SK-N-SH (cell line): Measurements from ENCODE around the gene C1orf210. TPM values are rescaled to one million over a fixed set of nuclear protein-coding genes. Genes with fewer than 3 reads are reported as not detected.

Experiments
- CTCF ChIA-PET: fragments of 300-600, 350-600 bp; formaldehyde crosslinking; extraction: SDS; loops from one replicate; lab custom pipeline; 2021; lab: Yijun Ruan, JAX
- POLR2A ChIA-PET: fragments of 350-600 bp; sonication (Branson Sonifier 250); formaldehyde crosslinking; extraction: SDS; loops from one replicate; lab custom pipeline; 2020; ENCODE audit warnings: antibody characterized with exemption, inconsistent platforms; lab: Yijun Ruan, JAX
- DNase-seq: peaks from one replicate; pipeline ENCODE4 v3.0.0; 2012
- H2AFZ ChIP-seq: fragments of 200-600 bp; sonication (generic); 2 replicates; pipeline ENCODE4 v1.8.1; 2016; ENCODE audit warnings: antibody characterized with exemption, mild to moderate bottlenecking, low read depth
- H3F3A ChIP-seq: fragments of 200-600 bp; sonication (generic); replicated peaks from 2 replicates; pipeline ENCODE3; 2016; ENCODE audit warnings: antibody characterized with exemption, mild to moderate bottlenecking; ENCODE audit not compliant: insufficient read depth
- H3K27ac ChIP-seq, 2 experiments: fragments of 200-500 bp in 1 of 2; fragments of 200-600 bp in 1 of 2; sonication (Bioruptor generic) in 1 of 2; sonication (generic), shearing (Covaris generic) in 1 of 2; 2 replicates each; pipeline versions ENCODE4 v1.5.1 to v1.6.1; 2014 to 2016; ENCODE audit warnings: low read depth in 2 of 2, inconsistent platforms in 1 of 2, low read length in 1 of 2, mild to moderate bottlenecking in 1 of 2, mixed read lengths in 1 of 2
- H3K27me3 ChIP-seq: fragments of 200-600 bp; sonication (generic), shearing (Covaris generic); 2 replicates; pipeline ENCODE4 v1.6.1; 2016; ENCODE audit warnings: mixed run types; ENCODE audit not compliant: insufficient read depth
- H3K36me3 ChIP-seq, 2 experiments: fragments of 200-500 bp in 1 of 2; fragments of 200-600 bp in 1 of 2; sonication (Bioruptor generic) in 1 of 2; sonication (generic) in 1 of 2; replicated peaks in 1 of 2; 2 replicates each; pipeline versions ENCODE3 to v1.5.1; 2014 to 2016; ENCODE audit warnings: low read length in 1 of 2, mild to moderate bottlenecking in 1 of 2; ENCODE audit not compliant: insufficient read depth in 2 of 2, control insufficient read depth in 1 of 2
- H3K4me1 ChIP-seq, 2 experiments: fragments of 200-500 bp in 1 of 2; fragments of 200-600 bp in 1 of 2; sonication (Bioruptor generic) in 1 of 2; sonication (generic), shearing (Covaris generic) in 1 of 2; 2 replicates each; pipeline versions ENCODE4 v1.5.1 to v1.6.1; 2014 to 2016; ENCODE audit warnings: low read depth in 1 of 2, low read length in 1 of 2, mixed run types in 1 of 2; ENCODE audit not compliant: insufficient read depth in 2 of 2, control insufficient read depth in 1 of 2
- H3K4me2 ChIP-seq: fragments of 200-600 bp; sonication (generic), shearing (Covaris generic); 2 replicates; pipeline ENCODE4 v1.6.1; 2017; ENCODE audit warnings: mixed run types
- H3K4me3 ChIP-seq, 2 experiments: fragments of 200-500 bp in 1 of 2; fragments of 200-600 bp in 1 of 2; sonication (Bioruptor generic) in 1 of 2; sonication (generic), shearing (Covaris generic) in 1 of 2; 2 replicates each; pipeline versions ENCODE4 v1.5.1 to v1.8.1; 2014 to 2016; ENCODE audit warnings: low read depth in 2 of 2, inconsistent platforms in 1 of 2, low read length in 1 of 2, mild to moderate bottlenecking in 1 of 2, mixed read lengths in 1 of 2, moderate library complexity in 1 of 2
- H3K79me2 ChIP-seq: fragments of 200-600 bp; sonication (generic); 2 replicates; pipeline ENCODE4 v1.8.1; 2017; ENCODE audit warnings: mild to moderate bottlenecking; ENCODE audit not compliant: insufficient read depth
- H3K9ac ChIP-seq: fragments of 200-600 bp; sonication (generic); 2 replicates; pipeline ENCODE4 v1.6.1; 2017; ENCODE audit warnings: mixed run types
- H3K9me2 ChIP-seq: fragments of 200-600 bp; sonication (generic); 2 replicates; pipeline ENCODE4 v1.6.1; 2017; ENCODE audit warnings: mixed run types
- H3K9me3 ChIP-seq: fragments of 200-600 bp; sonication (generic); 2 replicates; pipeline ENCODE4 v1.6.1; 2017; ENCODE audit warnings: mixed run types, mild to moderate bottlenecking, moderate library complexity
- H4K20me1 ChIP-seq: fragments of 200-600 bp; sonication (generic); 2 replicates; pipeline ENCODE4 v1.6.1; 2017; ENCODE audit warnings: mild to moderate bottlenecking, mixed run types; ENCODE audit not compliant: insufficient read depth
- CHD2 ChIP-seq: fragments of 150-350 bp; IDR thresholded peaks from 2 replicates; pipeline ENCODE4 v1.6.1; 2018; ENCODE audit warnings: low read length; ENCODE audit not compliant: partially characterized antibody
- CTCF ChIP-seq: fragments of 200-600 bp; sonication (generic); IDR thresholded peaks from 2 replicates; pipeline ENCODE4 v1.6.1; 2017; ENCODE audit warnings: antibody characterized with exemption, mild to moderate bottlenecking, moderate library complexity
- EP300 ChIP-seq, 2 experiments: IDR thresholded peaks; 2 replicates each; pipeline versions ENCODE4 v1.4.0 to v1.6.1; 2012; ENCODE audit warnings: borderline replicate concordance in 1 of 2, low read depth in 1 of 2, low read length in 1 of 2
- FOSL2 ChIP-seq: IDR thresholded peaks from 2 replicates; pipeline ENCODE4 v1.4.0; 2012; ENCODE audit warnings: low read depth, mild to moderate bottlenecking, moderate library complexity, borderline replicate concordance
- FOXJ3 ChIP-seq: sonication (generic); formaldehyde crosslinking; IDR thresholded peaks from 2 replicates; pipeline ENCODE4 v1.5.1; 2020; ENCODE audit warnings: mild to moderate bottlenecking, missing genetic modification reagents
- FOXM1 ChIP-seq: IDR thresholded peaks from 2 replicates; pipeline ENCODE4 v1.4.0; 2012; ENCODE audit warnings: low read depth, mild to moderate bottlenecking
- JUND ChIP-seq: IDR thresholded peaks from 2 replicates; pipeline ENCODE4 v1.4.0; 2012
- MXI1 ChIP-seq: IDR thresholded peaks from 2 replicates; pipeline ENCODE4 v1.6.1; 2012; ENCODE audit warnings: mild to moderate bottlenecking, low read depth, low read length, improper control_type of control experiment
- NFIC ChIP-seq: IDR thresholded peaks from 2 replicates; pipeline ENCODE4 v1.4.0; 2012; ENCODE audit warnings: borderline replicate concordance
- NRF1 ChIP-seq: IDR thresholded peaks from 2 replicates; pipeline ENCODE4 v1.6.1; 2012; ENCODE audit warnings: low read depth, mild to moderate bottlenecking, low read length
- RFX5 ChIP-seq: IDR thresholded peaks from 2 replicates; pipeline ENCODE4 v1.6.1; 2012; ENCODE audit warnings: mild to moderate bottlenecking, improper control_type of control experiment, low read length
- TAF1 ChIP-seq: IDR thresholded peaks from 2 replicates; pipeline ENCODE4 v1.6.1; 2012; ENCODE audit warnings: low read depth, mild to moderate bottlenecking, low read length, moderate library complexity, borderline replicate concordance
- WGBS: methylation state at CpG from one replicate; pipeline ENCODE4 v1.1.6; 2017; ENCODE audit warnings: low lambda C conversion rate; 5-methylcytosine and 5-hydroxymethylcytosine counted together
- polyA plus RNA-seq, 3 experiments: library from polyadenylated mRNA; depleted of rRNA; stranded (reverse); fragments of >200 nt; gene quantifications; 2 replicates each; pipeline ENCODE4 v1.2.3, GENCODE V29; 2012
- TF ChIP-seq, protein P1 (sequence below): IDR thresholded peaks from 2 replicates; pipeline ENCODE4 v1.4.0; 2012; ENCODE audit warnings: low read depth
- TF ChIP-seq, protein P2 (sequence below): fragments of 150-350 bp; IDR thresholded peaks from 2 replicates; pipeline ENCODE4 v1.6.1; 2016; ENCODE audit warnings: mild to moderate bottlenecking, low read depth, low read length
- TF ChIP-seq, protein P3 (sequence below): IDR thresholded peaks from 2 replicates; pipeline ENCODE4 v1.6.1; 2012; ENCODE audit warnings: mild to moderate bottlenecking, low read depth, low read length, moderate library complexity

C1orf210 gene
- polyA plus RNA-seq, 1 of the 3 experiments (the other 2 are of a cell fraction) = not detected

- TF ChIP-seq JUND = no peak
- no peak for TF ChIP-seq CTCF
- TF ChIP-seq, protein P1, sequence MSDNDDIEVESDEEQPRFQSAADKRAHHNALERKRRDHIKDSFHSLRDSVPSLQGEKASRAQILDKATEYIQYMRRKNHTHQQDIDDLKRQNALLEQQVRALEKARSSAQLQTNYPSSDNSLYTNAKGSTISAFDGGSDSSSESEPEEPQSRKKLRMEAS = no peak
- no peak for TF ChIP-seq NRF1
- no peak for TF ChIP-seq NFIC
- TF ChIP-seq, protein P2, sequence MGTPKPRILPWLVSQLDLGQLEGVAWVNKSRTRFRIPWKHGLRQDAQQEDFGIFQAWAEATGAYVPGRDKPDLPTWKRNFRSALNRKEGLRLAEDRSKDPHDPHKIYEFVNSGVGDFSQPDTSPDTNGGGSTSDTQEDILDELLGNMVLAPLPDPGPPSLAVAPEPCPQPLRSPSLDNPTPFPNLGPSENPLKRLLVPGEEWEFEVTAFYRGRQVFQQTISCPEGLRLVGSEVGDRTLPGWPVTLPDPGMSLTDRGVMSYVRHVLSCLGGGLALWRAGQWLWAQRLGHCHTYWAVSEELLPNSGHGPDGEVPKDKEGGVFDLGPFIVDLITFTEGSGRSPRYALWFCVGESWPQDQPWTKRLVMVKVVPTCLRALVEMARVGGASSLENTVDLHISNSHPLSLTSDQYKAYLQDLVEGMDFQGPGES = no peak
Measured at GRCh38 chr1:43286533-43286932, 1.2 kb upstream of the C1orf210 start (continued).

DNA sequence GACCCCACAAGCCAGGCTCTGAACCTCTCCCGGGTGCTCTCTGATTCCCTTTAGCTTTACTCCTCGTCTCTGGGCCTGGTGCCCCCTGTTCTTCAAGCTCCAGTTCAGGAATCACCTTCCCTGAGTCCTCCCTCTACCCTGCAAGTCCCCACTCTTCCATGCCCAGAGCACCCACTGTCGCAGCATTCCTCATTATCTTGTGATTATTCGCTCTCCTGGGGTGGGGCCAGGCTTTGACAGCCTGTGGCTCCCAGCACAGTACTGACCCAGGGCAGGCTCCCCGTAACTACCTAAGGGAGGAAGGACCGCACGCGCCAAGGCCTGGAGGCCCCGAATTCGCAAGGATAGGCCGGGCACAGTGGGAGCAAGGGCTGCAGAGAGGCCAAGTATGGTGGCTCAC, 734 bp upstream of the C1orf210 start:
- Histone ChIP-seq H4K20me1 (no peaks in the 10 kb centered on the region), H3K27ac (no peak overlapping the region), H3K9me2 (no peaks in the 10 kb centered on the region), H3K9me3 (no peaks in the 10 kb centered on the region), H3K4me3 (no peak overlapping the region), H3K4me2 (no peak overlapping the region), H3K27me3 (peaks cover 20% of the 10 kb centered on the region; the same call in 1 of the 2 replicates), H2AFZ (no peak overlapping the region), H3K4me1 (no peaks in the 10 kb centered on the region; a peak in 1 of 4 replicates), H3K79me2 (no peaks in the 10 kb centered on the region), H3K36me3 (no peaks in the 10 kb centered on the region), H3K9ac (no peak overlapping the region), H3F3A (no peaks in the 10 kb centered on the region)
- WGBS = 87% methylated on average over 11 of the region's 11 CpGs
- ChIA-PET POLR2A (no interaction called here), CTCF (interaction anchor here (0.6 kb wide), 1 partner anchor 158 kb away, joined by 3 read pairs; no protein-coding TSS in a partner anchor)
- TF ChIP-seq NFIC = no peak
- TF ChIP-seq FOXM1 = no peak
- TF ChIP-seq MXI1 = no peak
- TF ChIP-seq EP300 (IDR thresholded peaks at IDR 0.05; ENCODE audit: borderline replicate concordance in 1 of 2, low read depth in 1 of 2, low read length in 1 of 2) = no peak
- TF ChIP-seq, protein P1 = no peak
- TF ChIP-seq FOXJ3 (CRISPR knock-in tag) = no peak
- no peak for TF ChIP-seq FOSL2
- TF ChIP-seq RFX5 = no peak
- no peak for TF ChIP-seq JUND
- TF ChIP-seq, protein P3, sequence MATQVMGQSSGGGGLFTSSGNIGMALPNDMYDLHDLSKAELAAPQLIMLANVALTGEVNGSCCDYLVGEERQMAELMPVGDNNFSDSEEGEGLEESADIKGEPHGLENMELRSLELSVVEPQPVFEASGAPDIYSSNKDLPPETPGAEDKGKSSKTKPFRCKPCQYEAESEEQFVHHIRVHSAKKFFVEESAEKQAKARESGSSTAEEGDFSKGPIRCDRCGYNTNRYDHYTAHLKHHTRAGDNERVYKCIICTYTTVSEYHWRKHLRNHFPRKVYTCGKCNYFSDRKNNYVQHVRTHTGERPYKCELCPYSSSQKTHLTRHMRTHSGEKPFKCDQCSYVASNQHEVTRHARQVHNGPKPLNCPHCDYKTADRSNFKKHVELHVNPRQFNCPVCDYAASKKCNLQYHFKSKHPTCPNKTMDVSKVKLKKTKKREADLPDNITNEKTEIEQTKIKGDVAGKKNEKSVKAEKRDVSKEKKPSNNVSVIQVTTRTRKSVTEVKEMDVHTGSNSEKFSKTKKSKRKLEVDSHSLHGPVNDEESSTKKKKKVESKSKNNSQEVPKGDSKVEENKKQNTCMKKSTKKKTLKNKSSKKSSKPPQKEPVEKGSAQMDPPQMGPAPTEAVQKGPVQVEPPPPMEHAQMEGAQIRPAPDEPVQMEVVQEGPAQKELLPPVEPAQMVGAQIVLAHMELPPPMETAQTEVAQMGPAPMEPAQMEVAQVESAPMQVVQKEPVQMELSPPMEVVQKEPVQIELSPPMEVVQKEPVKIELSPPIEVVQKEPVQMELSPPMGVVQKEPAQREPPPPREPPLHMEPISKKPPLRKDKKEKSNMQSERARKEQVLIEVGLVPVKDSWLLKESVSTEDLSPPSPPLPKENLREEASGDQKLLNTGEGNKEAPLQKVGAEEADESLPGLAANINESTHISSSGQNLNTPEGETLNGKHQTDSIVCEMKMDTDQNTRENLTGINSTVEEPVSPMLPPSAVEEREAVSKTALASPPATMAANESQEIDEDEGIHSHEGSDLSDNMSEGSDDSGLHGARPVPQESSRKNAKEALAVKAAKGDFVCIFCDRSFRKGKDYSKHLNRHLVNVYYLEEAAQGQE = no peak
- TF ChIP-seq TAF1 = no peak
- no peak for TF ChIP-seq CHD2
- TF ChIP-seq, protein P2 = no peak
- no peak for DNase-seq
